ENCODE results near the gene SLX4IP.
A peak's percentile ranks its signal among the peaks of the same experiment; 100 is the strongest.

Gene SLX4IP

GRCh38 chr20:10659651-10660601, 224.8 kb downstream of the SLX4IP start:
- CTCF ChIA-PET: interaction anchor here (0.6 kb wide), 2 partner anchors 316 to 1050 kb away, joined by 5 read pairs; no protein-coding TSS in a partner anchor
- POLR2A ChIA-PET (ENCODE audit: low non-redundant PET): no interaction called here
- no peak for TF ChIP-seq CTCF (conservative IDR thresholded peaks at IDR 0.05; ENCODE audit: low read depth)
- H3K27ac ChIP-seq: peak overlapping the region; percentile 76
- DNase-seq (ENCODE audit: low spot score): no peak

GRCh38 chr20:10660661-10661060, 225.6 kb downstream of the SLX4IP start:
- no peak for DNase-seq (ENCODE audit: low spot score)
- no peak for TF ChIP-seq CTCF (conservative IDR thresholded peaks at IDR 0.05; ENCODE audit: low read depth)
- ChIA-PET CTCF (no interaction called here), POLR2A (ENCODE audit: low non-redundant PET) (no interaction called here)
- peak overlapping the region; percentile 76 for H3K27ac ChIP-seq

- TF ChIP-seq CTCF (conservative IDR thresholded peaks at IDR 0.05; ENCODE audit: low read depth): no peak
- POLR2A ChIA-PET (ENCODE audit: low non-redundant PET): no interaction called here
- peak overlapping the region; percentile 76 for H3K27ac ChIP-seq
- CTCF ChIA-PET: no interaction called here
- no peak for DNase-seq (ENCODE audit: low spot score)
Measured at GRCh38 chr20:10661261-10661660, 226.2 kb downstream of the SLX4IP start.

GRCh38 chr20:10662151-10662550, 227.0 kb downstream of the SLX4IP start:
- POLR2A ChIA-PET (ENCODE audit: low non-redundant PET): no interaction called here
- CTCF ChIA-PET: interaction anchor here (0.5 kb wide), 1 partner anchor 11 kb away, joined by 3 read pairs; no protein-coding TSS in a partner anchor
- no peak for TF ChIP-seq CTCF (conservative IDR thresholded peaks at IDR 0.05; ENCODE audit: low read depth)
- peak overlapping the region; percentile 76 for H3K27ac ChIP-seq
- DNase-seq (ENCODE audit: low spot score): no peak

GRCh38 chr20:10662661-10663458, 227.8 kb downstream of the SLX4IP start:
- H3K27ac ChIP-seq: peak overlapping the region; percentile 76
- POLR2A ChIA-PET (ENCODE audit: low non-redundant PET): no interaction called here
- CTCF ChIA-PET: interaction anchor here (0.5 to 0.7 kb wide), 2 partner anchors 10 to 630 kb away, joined by 3 read pairs; no protein-coding TSS in a partner anchor
- DNase-seq (ENCODE audit: low spot score): no peak
- TF ChIP-seq CTCF (conservative IDR thresholded peaks at IDR 0.05; ENCODE audit: low read depth): no peak

GRCh38 chr20:10663756-10664155, 228.7 kb downstream of the SLX4IP start:
- ChIA-PET CTCF (interaction anchor here (0.6 to 0.7 kb wide), 2 partner anchors 629 to 867 kb away, joined by 3 read pairs; no protein-coding TSS in a partner anchor), POLR2A (ENCODE audit: low non-redundant PET) (no interaction called here)
- no peak for DNase-seq (ENCODE audit: low spot score)
- H3K27ac ChIP-seq: no peak overlapping the region
- no peak for TF ChIP-seq CTCF (conservative IDR thresholded peaks at IDR 0.05; ENCODE audit: low read depth)
